ENCODE measurements around the gene EMC7. TPM values are rescaled to one million over a fixed set of nuclear protein-coding genes. Genes with fewer than 3 reads are reported as not detected.
"Not testable (repeated sequence)": the region's sequence is repeated elsewhere in the genome, so short reads cannot be mapped to it uniquely, and the experiment has no call there.

EMC7 gene
- total RNA-seq, 1 experiment from 2014 or later, result 38.7 TPM

GRCh38 chr15:34124651-34125050 lies 23.0 kb upstream of the EMC7 start (continued):
- no peak for TF ChIP-seq REST (IDR thresholded peaks at IDR 0.05; ENCODE audit: low read depth)
- no peak for TF ChIP-seq TCF7L2 (IDR thresholded peaks at IDR 0.05; ENCODE audit: borderline replicate concordance, extremely low read depth, insufficient read depth, insufficient read length)

- Histone ChIP-seq H3K27me3 (ENCODE audit: insufficient read depth, low read length) (no peaks in the 10 kb centered on the region), H3K9me2 (ENCODE audit: insufficient read depth) (no peaks in the 10 kb centered on the region), H3K36me3 (ENCODE audit: control insufficient read depth in 1 of 2, insufficient read depth in 2 of 2, low read length in 2 of 2) (no peaks in the 10 kb centered on the region), H3K4me1 (ENCODE audit: control insufficient read depth in 1 of 2, insufficient read depth in 2 of 2, low read length in 2 of 2) (no peaks in the 10 kb centered on the region), H3K4me2 (ENCODE audit: low read length) (no peak overlapping the region), H3K4me3 (replicated peaks in 1 of 2; ENCODE audit: low read depth in 1 of 2, low read length in 2 of 2) (no peak overlapping the region), H4K20me1 (ENCODE audit: insufficient read depth) (no peaks in the 10 kb centered on the region), H3K27ac (ENCODE audit: low read depth, low read length) (no peak overlapping the region), H3K9me3 (ENCODE audit: control insufficient read depth in 1 of 2, insufficient read depth in 1 of 2, low read depth in 1 of 2, low read length in 2 of 2) (no peaks in the 10 kb centered on the region), H2AFZ (ENCODE audit: low read depth, low read length, poor library complexity, severe bottlenecking) (no peak overlapping the region), H3K9ac (ENCODE audit: low read length) (no peak overlapping the region), H3K79me2 (ENCODE audit: insufficient read depth, low read length) (no peaks in the 10 kb centered on the region)
- CTCF ChIA-PET, result no interaction called here
- TF ChIP-seq ZFX (IDR thresholded peaks at IDR 0.05) (no peak), ZNF274 (IDR thresholded peaks at IDR 0.05; ENCODE audit: low read depth, low read length) (no peak), POLR2A (IDR thresholded peaks at IDR 0.05; ENCODE audit: borderline replicate concordance, extremely low read depth, insufficient read depth, insufficient read length) (no peak), EZH2 (IDR thresholded peaks at IDR 0.05) (no peak), FOSL1 (IDR thresholded peaks at IDR 0.05; ENCODE audit: low read depth) (no peak)
- intact Hi-C loops (cut with micrococcal nuclease), result no loop called here
- RAD21 ChIA-PET (ENCODE audit: low non-redundant PET in 1 of 2, low total read pairs in 2 of 2, uncharacterized antibody in 2 of 2, unreplicated experiment in 2 of 2), result interaction anchor here in 1 of 2 experiments (0.6 kb wide), 1 partner anchor 870 kb away, joined by 3 read pairs; no protein-coding TSS in a partner anchor
- no peak for ATAC-seq
- POLR2A ChIA-PET, result no interaction called here
- no TSS peak for BruUV-seq (replicated peaks)
- no peak for DNase-seq (ENCODE audit: low read depth, low spot score)
Measured at GRCh38 chr15:34122771-34123183, 21.1 kb upstream of the EMC7 start.

GRCh38 chr15:34121786-34122185 lies 20.1 kb upstream of the EMC7 start:
- H3K36me3 ChIP-seq (ENCODE audit: control insufficient read depth in 1 of 2, insufficient read depth in 2 of 2, low read length in 2 of 2); H3K27me3 ChIP-seq (ENCODE audit: insufficient read depth, low read length); H3K27ac ChIP-seq (ENCODE audit: low read depth, low read length); H3K9me2 ChIP-seq (ENCODE audit: insufficient read depth); H3K4me2 ChIP-seq (ENCODE audit: low read length); ATAC-seq; CTCF ChIA-PET; H3K4me3 ChIP-seq (replicated peaks in 1 of 2; ENCODE audit: low read depth in 1 of 2, low read length in 2 of 2); DNase-seq (ENCODE audit: low read depth, low spot score); intact Hi-C loops (cut with micrococcal nuclease); H3K9ac ChIP-seq (ENCODE audit: low read length); H3K79me2 ChIP-seq (ENCODE audit: insufficient read depth, low read length); H3K4me1 ChIP-seq (ENCODE audit: control insufficient read depth in 1 of 2, insufficient read depth in 2 of 2, low read length in 2 of 2); BruUV-seq (replicated peaks); H3K9me3 ChIP-seq (ENCODE audit: control insufficient read depth in 1 of 2, insufficient read depth in 1 of 2, low read depth in 1 of 2, low read length in 2 of 2); RAD21 ChIA-PET (ENCODE audit: low non-redundant PET in 1 of 2, low total read pairs in 2 of 2, uncharacterized antibody in 2 of 2, unreplicated experiment in 2 of 2); H4K20me1 ChIP-seq (ENCODE audit: insufficient read depth); H2AFZ ChIP-seq (ENCODE audit: low read depth, low read length, poor library complexity, severe bottlenecking): not testable (repeated sequence)
- POLR2A ChIA-PET, result interaction anchor here (1.3 kb wide), 1 partner anchor 88 kb away, joined by 3 read pairs; the partner anchor contains the start of gene KATNBL1

- H3K4me3 ChIP-seq (replicated peaks in 1 of 2; ENCODE audit: low read depth in 1 of 2, low read length in 2 of 2); DNase-seq (ENCODE audit: low read depth, low spot score); H3K9me3 ChIP-seq (ENCODE audit: control insufficient read depth in 1 of 2, insufficient read depth in 1 of 2, low read depth in 1 of 2, low read length in 2 of 2); H2AFZ ChIP-seq (ENCODE audit: low read depth, low read length, poor library complexity, severe bottlenecking); RAD21 ChIA-PET (ENCODE audit: low non-redundant PET in 1 of 2, low total read pairs in 2 of 2, uncharacterized antibody in 2 of 2, unreplicated experiment in 2 of 2); H3K9ac ChIP-seq (ENCODE audit: low read length); intact Hi-C loops (cut with micrococcal nuclease); BruUV-seq (replicated peaks); H3K4me2 ChIP-seq (ENCODE audit: low read length); H3K4me1 ChIP-seq (ENCODE audit: control insufficient read depth in 1 of 2, insufficient read depth in 2 of 2, low read length in 2 of 2); H3K9me2 ChIP-seq (ENCODE audit: insufficient read depth); H3K27me3 ChIP-seq (ENCODE audit: insufficient read depth, low read length); H3K79me2 ChIP-seq (ENCODE audit: insufficient read depth, low read length); ATAC-seq; H3K27ac ChIP-seq (ENCODE audit: low read depth, low read length); H4K20me1 ChIP-seq (ENCODE audit: insufficient read depth); H3K36me3 ChIP-seq (ENCODE audit: control insufficient read depth in 1 of 2, insufficient read depth in 2 of 2, low read length in 2 of 2): not testable (repeated sequence)
- ChIA-PET CTCF (interaction anchor here (1.0 kb wide), 1 partner anchor 90 kb away, joined by 3 read pairs; no protein-coding TSS in a partner anchor), POLR2A (interaction anchor here (1.3 kb wide), 1 partner anchor 90 kb away, joined by 3 read pairs; the partner anchor contains the start of gene KATNBL1)
Measured at GRCh38 chr15:34120420-34120819, 18.8 kb upstream of the EMC7 start.
